Measurements from ENCODE around the gene RPS19.

RPS19 gene

GRCh38 chr19:41915776-41916414 lies 55.8 kb downstream of the RPS19 start:
- no peak for DNase-seq

GRCh38 chr19:41917676-41918075 lies 57.6 kb downstream of the RPS19 start:
- DNase-seq, result no peak

- DNase-seq, result no peak
Observed at GRCh38 chr19:41918095-41918494, 58.0 kb downstream of the RPS19 start.

- no peak for DNase-seq
Observed at GRCh38 chr19:41918653-41919244, 58.7 kb downstream of the RPS19 start.

- DNase-seq, result no peak
Observed at GRCh38 chr19:41919948-41920712, 60.1 kb downstream of the RPS19 start.

GRCh38 chr19:41920882-41921576 lies 61.0 kb downstream of the RPS19 start:
- DNase-seq, result peak in 1 of 2 donors; percentile 26

- no peak for DNase-seq
Observed at GRCh38 chr19:41921577-41922576, 61.8 kb downstream of the RPS19 start.
